Astrocyte of the cerebellum (primary cell): ENCODE data around the gene CYBB.

Experiments
- DNase-seq: peaks from one replicate; pipeline ENCODE4 v3.0.0-alpha.2; 2011; ENCODE audit warnings: low read depth
- H3K4me3 ChIP-seq: 2 replicates; pipeline ENCODE4 v1.5.1; 2011; ENCODE audit warnings: mild to moderate bottlenecking, low read depth, low read length, moderate library complexity
- CTCF ChIP-seq: IDR thresholded peaks from 2 replicates; pipeline ENCODE4 v1.5.1; 2012; ENCODE audit warnings: low read length, low read depth, moderate library complexity, mild to moderate bottlenecking; ENCODE audit errors: missing control alignments
- in situ Hi-C: cut with HindIII; loops from 2 replicates; pipeline ENCODE4 v1.10.0; 2017; ENCODE audit warnings: low sequenced_read_pairs

Gene CYBB

GRCh38 chrX:37854148-37854547 lies 74.3 kb downstream of the CYBB start:
- no peak for DNase-seq
- no peak for TF ChIP-seq CTCF
- no peak overlapping the region for H3K4me3 ChIP-seq
- in situ Hi-C loops = no loop called here

- H3K4me3 ChIP-seq = no peak overlapping the region
- no peak for DNase-seq
- in situ Hi-C loops = no loop called here
- no peak for TF ChIP-seq CTCF
Measured at GRCh38 chrX:37854748-37855147, 74.9 kb downstream of the CYBB start.

- in situ Hi-C loops = no loop called here
- no peak for TF ChIP-seq CTCF
- DNase-seq = no peak
Measured at GRCh38 chrX:37860721-37861120, 80.9 kb downstream of the CYBB start.

GRCh38 chrX:37862851-37863250 lies 83.0 kb downstream of the CYBB start:
- in situ Hi-C loops = no loop called here
- DNase-seq = no peak
- no peak for TF ChIP-seq CTCF
- H3K4me3 ChIP-seq = no peak overlapping the region

More at GRCh38 chrX:37860721-37861120, 80.9 kb downstream of the CYBB start:
- no peak overlapping the region for H3K4me3 ChIP-seq
